ENCODE measurements around the gene PARD3B.

The PARD3B gene

GRCh38 chr2:205539603-205540002 is 994.3 kb downstream of the PARD3B start:
- TF ChIP-seq TAF1 (IDR thresholded peaks at IDR 0.05; ENCODE audit: low read depth, low read length) (no peak), POLR2A (IDR thresholded peaks at IDR 0.05; ENCODE audit: low read depth, low read length) (no peak), PAX5 (IDR thresholded peaks at IDR 0.05; ENCODE audit: insufficient read depth, low read length, severe bottlenecking) (no peak), POLR2AphosphoS5 (IDR thresholded peaks at IDR 0.05; ENCODE audit: low read depth, low read length) (no peak), POU2F2 (IDR thresholded peaks at IDR 0.05; ENCODE audit: low read depth, low read length) (no peak), SPI1 (IDR thresholded peaks at IDR 0.05; ENCODE audit: low read depth, low read length) (no peak)
- FAIRE-seq (no peak), DNase-seq (ENCODE audit: insufficient read length, low spot score) (no peak)

- DNase-seq (ENCODE audit: insufficient read length, low spot score), result no peak
- no peak for FAIRE-seq
- TF ChIP-seq POLR2AphosphoS5 (IDR thresholded peaks at IDR 0.05; ENCODE audit: low read depth, low read length), result no peak
- TF ChIP-seq TAF1 (IDR thresholded peaks at IDR 0.05; ENCODE audit: low read depth, low read length), result no peak
- no peak for TF ChIP-seq SPI1 (IDR thresholded peaks at IDR 0.05; ENCODE audit: low read depth, low read length)
- TF ChIP-seq POLR2A (IDR thresholded peaks at IDR 0.05; ENCODE audit: low read depth, low read length), result no peak
- TF ChIP-seq POU2F2 (IDR thresholded peaks at IDR 0.05; ENCODE audit: low read depth, low read length), result no peak
- no peak for TF ChIP-seq PAX5 (IDR thresholded peaks at IDR 0.05; ENCODE audit: insufficient read depth, low read length, severe bottlenecking)
Observed at GRCh38 chr2:205540036-205540435, 994.8 kb downstream of the PARD3B start.

GRCh38 chr2:205543262-205543843 is 998.1 kb downstream of the PARD3B start:
- FAIRE-seq (peak; percentile 40), DNase-seq (ENCODE audit: insufficient read length, low spot score) (no peak)
- TF ChIP-seq SPI1 (IDR thresholded peaks at IDR 0.05; ENCODE audit: low read depth, low read length) (peak; percentile 19; the same call in 1 of the 2 replicates), POLR2AphosphoS5 (IDR thresholded peaks at IDR 0.05; ENCODE audit: low read depth, low read length) (no peak), POLR2A (IDR thresholded peaks at IDR 0.05; ENCODE audit: low read depth, low read length) (no peak)

GRCh38 chr2:205543937-205544702 is 998.8 kb downstream of the PARD3B start:
- no peak for TF ChIP-seq PAX5 (IDR thresholded peaks at IDR 0.05; ENCODE audit: insufficient read depth, low read length, severe bottlenecking)
- TF ChIP-seq TAF1 (IDR thresholded peaks at IDR 0.05; ENCODE audit: low read depth, low read length), result no peak
- no peak for TF ChIP-seq POU2F2 (IDR thresholded peaks at IDR 0.05; ENCODE audit: low read depth, low read length)
- TF ChIP-seq POLR2AphosphoS5 (IDR thresholded peaks at IDR 0.05; ENCODE audit: low read depth, low read length), result no peak
- no peak for TF ChIP-seq SPI1 (IDR thresholded peaks at IDR 0.05; ENCODE audit: low read depth, low read length)
- TF ChIP-seq POLR2A (IDR thresholded peaks at IDR 0.05; ENCODE audit: low read depth, low read length), result no peak
- FAIRE-seq (no peak), DNase-seq (ENCODE audit: insufficient read length, low spot score) (no peak)

GRCh38 chr2:205545971-205546816 is 1000.9 kb downstream of the PARD3B start:
- TF ChIP-seq PAX5 (IDR thresholded peaks at IDR 0.05; ENCODE audit: insufficient read depth, low read length, severe bottlenecking) (no peak), POLR2AphosphoS5 (IDR thresholded peaks at IDR 0.05; ENCODE audit: low read depth, low read length) (no peak), SPI1 (IDR thresholded peaks at IDR 0.05; ENCODE audit: low read depth, low read length) (no peak), TAF1 (IDR thresholded peaks at IDR 0.05; ENCODE audit: low read depth, low read length) (no peak), POLR2A (IDR thresholded peaks at IDR 0.05; ENCODE audit: low read depth, low read length) (no peak), POU2F2 (IDR thresholded peaks at IDR 0.05; ENCODE audit: low read depth, low read length) (no peak)
- DNase-seq (ENCODE audit: insufficient read length, low spot score) (no peak), FAIRE-seq (no peak)

GRCh38 chr2:205555566-205556230 is 1010.4 kb downstream of the PARD3B start:
- no peak for DNase-seq (ENCODE audit: insufficient read length, low spot score)
- TF ChIP-seq PAX5 (IDR thresholded peaks at IDR 0.05; ENCODE audit: insufficient read depth, low read length, severe bottlenecking), result no peak
- TF ChIP-seq SPI1 (IDR thresholded peaks at IDR 0.05; ENCODE audit: low read depth, low read length), result no peak
- TF ChIP-seq POU2F2 (IDR thresholded peaks at IDR 0.05; ENCODE audit: low read depth, low read length), result no peak
- TF ChIP-seq TAF1 (IDR thresholded peaks at IDR 0.05; ENCODE audit: low read depth, low read length), result no peak
- TF ChIP-seq POLR2AphosphoS5 (IDR thresholded peaks at IDR 0.05; ENCODE audit: low read depth, low read length), result no peak
- TF ChIP-seq POLR2A (IDR thresholded peaks at IDR 0.05; ENCODE audit: low read depth, low read length), result no peak
- no peak for FAIRE-seq

- FAIRE-seq, result no peak
- no peak for DNase-seq (ENCODE audit: insufficient read length, low spot score)
- no peak for TF ChIP-seq POLR2A (IDR thresholded peaks at IDR 0.05; ENCODE audit: low read depth, low read length)
- TF ChIP-seq TAF1 (IDR thresholded peaks at IDR 0.05; ENCODE audit: low read depth, low read length), result no peak
- no peak for TF ChIP-seq POLR2AphosphoS5 (IDR thresholded peaks at IDR 0.05; ENCODE audit: low read depth, low read length)
- no peak for TF ChIP-seq POU2F2 (IDR thresholded peaks at IDR 0.05; ENCODE audit: low read depth, low read length)
- no peak for TF ChIP-seq SPI1 (IDR thresholded peaks at IDR 0.05; ENCODE audit: low read depth, low read length)
- TF ChIP-seq PAX5 (IDR thresholded peaks at IDR 0.05; ENCODE audit: insufficient read depth, low read length, severe bottlenecking), result no peak
Observed at GRCh38 chr2:205556357-205556756, 1011.1 kb downstream of the PARD3B start.

- TF ChIP-seq POLR2AphosphoS5 (IDR thresholded peaks at IDR 0.05; ENCODE audit: low read depth, low read length) (no peak), TAF1 (IDR thresholded peaks at IDR 0.05; ENCODE audit: low read depth, low read length) (no peak), POU2F2 (IDR thresholded peaks at IDR 0.05; ENCODE audit: low read depth, low read length) (no peak), SPI1 (IDR thresholded peaks at IDR 0.05; ENCODE audit: low read depth, low read length) (no peak), PAX5 (IDR thresholded peaks at IDR 0.05; ENCODE audit: insufficient read depth, low read length, severe bottlenecking) (no peak)
- no peak for DNase-seq (ENCODE audit: insufficient read length, low spot score)
- FAIRE-seq, result no peak
Observed at GRCh38 chr2:205556841-205557539, 1011.7 kb downstream of the PARD3B start.

Measured in GM12891 (cell line).